HCT116 (cell line): ENCODE measurements around the gene WWOX. TPM values are rescaled to one million over a fixed set of nuclear protein-coding genes. Genes with fewer than 3 reads are reported as not detected.

Experiments
- ATAC-seq: fragments of 200-7000 bp; cut with Tn5 transposase; 2 replicates; pipeline ENCODE4 v1.9.1; 2020; ENCODE audit warnings: mild to moderate bottlenecking, moderate library complexity
- BruUV-seq: library from RNA; stranded (reverse); fragments of 400-500 nt; replicated peaks from 2 replicates; lab custom pipeline; 2021; lab: Mats Ljungman, UMichigan
- CTCF ChIA-PET: fragments of 300-600 bp; sonication (Branson Sonifier 250); formaldehyde crosslinking; loops from one replicate; lab custom pipeline; 2021; ENCODE audit warnings: antibody characterized with exemption; lab: Charles Lee
- POLR2A ChIA-PET: fragments of 300-600, 350-600 bp; sonication (Branson Sonifier 250); formaldehyde crosslinking; loops from one replicate; lab custom pipeline; 2021; ENCODE audit warnings: antibody characterized with exemption; lab: Charles Lee
- RAD21 ChIA-PET, 2 experiments: fragments of 300-600 bp; sonication (Branson Sonifier 250); formaldehyde crosslinking; loops; one replicate each; lab custom pipeline; 2023; ENCODE audit warnings: low total read pairs in 2 of 2; ENCODE audit not compliant: uncharacterized antibody in 2 of 2, unreplicated experiment in 2 of 2, low non-redundant PET in 1 of 2; lab: Charles Lee
- DNase-seq: peaks from one replicate; pipeline ENCODE4 v3.0.0-alpha.2; 2010; ENCODE audit warnings: low read depth, low spot score
- H2AFZ ChIP-seq: fragments of 200-600 bp; shearing (Covaris generic), sonication (generic); 2 replicates; pipeline ENCODE4 v1.6.1; 2017; ENCODE audit warnings: low read depth, mixed run types, mixed read lengths, antibody characterized with exemption, low read length; ENCODE audit not compliant: poor library complexity, severe bottlenecking
- H3K27ac ChIP-seq: 2 replicates; pipeline ENCODE4 v1.5.1; 2012; ENCODE audit warnings: low read depth, low read length
- H3K27me3 ChIP-seq: fragments of 200-600 bp; sonication (generic); 2 replicates; pipeline ENCODE4 v1.6.1; 2016; ENCODE audit warnings: mixed run types, low read length, mixed read lengths; ENCODE audit not compliant: insufficient read depth
- H3K36me3 ChIP-seq, 2 experiments: fragments of 200-500 bp in 1 of 2; fragments of 200-600 bp in 1 of 2; sonication (Bioruptor generic) in 1 of 2; sonication (generic) in 1 of 2; 2 replicates each; pipeline versions ENCODE4 v1.5.1 to v1.6.1; 2014 to 2016; ENCODE audit warnings: low read length in 2 of 2, inconsistent platforms in 1 of 2, mixed read lengths in 1 of 2, mixed run types in 1 of 2; ENCODE audit not compliant: insufficient read depth in 2 of 2, control insufficient read depth in 1 of 2
- H3K4me1 ChIP-seq, 2 experiments: fragments of 200-600 bp in 1 of 2; sonication (generic) in 1 of 2; 2 replicates each; pipeline versions ENCODE4 v1.5.1 to v1.6.1; 2012 to 2017; ENCODE audit warnings: low read length in 2 of 2, inconsistent platforms in 1 of 2, mild to moderate bottlenecking in 1 of 2, mixed read lengths in 1 of 2, mixed run types in 1 of 2, moderate library complexity in 1 of 2; ENCODE audit not compliant: insufficient read depth in 2 of 2, control insufficient read depth in 1 of 2
- H3K4me2 ChIP-seq: fragments of 200-600 bp; sonication (generic); 2 replicates; pipeline ENCODE4 v1.6.1; 2017; ENCODE audit warnings: mixed run types, low read length, mixed read lengths
- H3K4me3 ChIP-seq, 2 experiments: fragments of 200-600 bp in 1 of 2; sonication (generic) in 1 of 2; replicated peaks in 1 of 2; 2 replicates each; pipeline ENCODE4 v1.5.1; 2011 to 2016; ENCODE audit warnings: low read length in 2 of 2, control low read depth in 1 of 2, low read depth in 1 of 2, mild to moderate bottlenecking in 1 of 2, mixed read lengths in 1 of 2, mixed run types in 1 of 2
- H3K79me2 ChIP-seq: fragments of 200-600 bp; sonication (generic); 2 replicates; pipeline ENCODE4 v1.6.1; 2017; ENCODE audit warnings: mild to moderate bottlenecking, mixed run types, low read length, moderate library complexity, mixed read lengths; ENCODE audit not compliant: insufficient read depth
- H3K9ac ChIP-seq: fragments of 200-600 bp; sonication (generic); 2 replicates; pipeline ENCODE4 v1.6.1; 2016; ENCODE audit warnings: low read length, mixed read lengths
- H3K9me2 ChIP-seq: fragments of 200-600 bp; sonication (generic), shearing (Covaris generic); 2 replicates; pipeline ENCODE4 v1.6.1; 2017; ENCODE audit warnings: mixed run types, mild to moderate bottlenecking, moderate library complexity; ENCODE audit not compliant: insufficient read depth
- H3K9me3 ChIP-seq, 2 experiments: fragments of 200-500 bp in 1 of 2; fragments of 200-600 bp in 1 of 2; sonication (Bioruptor generic) in 1 of 2; sonication (generic) in 1 of 2; 2 replicates each; pipeline ENCODE4 v1.6.1; 2014 to 2017; ENCODE audit warnings: low read length in 2 of 2, mixed read lengths in 2 of 2, inconsistent platforms in 1 of 2, low read depth in 1 of 2, mild to moderate bottlenecking in 1 of 2, mixed run types in 1 of 2, moderate library complexity in 1 of 2; ENCODE audit not compliant: control insufficient read depth in 1 of 2, insufficient read depth in 1 of 2
- H4K20me1 ChIP-seq: fragments of 200-600 bp; sonication (generic), shearing (Covaris generic); 2 replicates; pipeline ENCODE4 v1.6.1; 2017; ENCODE audit warnings: mixed run types, mild to moderate bottlenecking, moderate library complexity; ENCODE audit not compliant: insufficient read depth
- CTCF ChIP-seq, 3 experiments: fragments of 200-600 bp in 1 of 3; sonication (generic) in 1 of 3; IDR thresholded peaks in 2 of 3; conservative IDR thresholded peaks in 1 of 3; 2 replicates each; pipeline ENCODE4 v1.5.1; 2012 to 2017; ENCODE audit warnings: low read depth in 2 of 3, low read length in 2 of 3, antibody characterized with exemption in 1 of 3, borderline replicate concordance in 1 of 3, control low read depth in 1 of 3, mild to moderate bottlenecking in 1 of 3, mixed read lengths in 1 of 3, mixed run types in 1 of 3, moderate library complexity in 1 of 3; ENCODE audit not compliant: insufficient read depth in 1 of 3
- EGR1 ChIP-seq: IDR thresholded peaks from 2 replicates; pipeline ENCODE4 v1.6.1; 2012; ENCODE audit warnings: low read depth
- ELF1 ChIP-seq: IDR thresholded peaks from 2 replicates; pipeline ENCODE4 v1.6.1; 2012; ENCODE audit warnings: low read depth, borderline replicate concordance
- EZH2 ChIP-seq: fragments of 200-600 bp; sonication (generic); IDR thresholded peaks from 2 replicates; pipeline ENCODE4 v1.6.1; 2017; ENCODE audit warnings: antibody characterized with exemption, mixed run types
- EZH2phosphoT487 ChIP-seq: fragments of 200-600 bp; IDR thresholded peaks from 2 replicates; pipeline ENCODE4 v1.6.1; 2018; ENCODE audit warnings: antibody characterized with exemption, borderline replicate concordance
- FOSL1 ChIP-seq: IDR thresholded peaks from 2 replicates; pipeline ENCODE4 v1.6.1; 2012; ENCODE audit warnings: low read depth
- MAX ChIP-seq: IDR thresholded peaks from 2 replicates; pipeline ENCODE4 v1.6.1; 2012
- RAD21 ChIP-seq: IDR thresholded peaks from 2 replicates; pipeline ENCODE4 v1.6.1; 2012; ENCODE audit warnings: low read depth, mild to moderate bottlenecking
- REST ChIP-seq: IDR thresholded peaks from 2 replicates; pipeline ENCODE4 v1.6.1; 2012; ENCODE audit warnings: low read depth
- SIN3A ChIP-seq: IDR thresholded peaks from 2 replicates; pipeline ENCODE4 v1.6.1; 2012; ENCODE audit warnings: low read depth
- SRF ChIP-seq: IDR thresholded peaks from 2 replicates; pipeline ENCODE4 v1.6.1; 2012; ENCODE audit warnings: low read depth
- ZFX ChIP-seq: fragments of 450-650 bp; IDR thresholded peaks from 2 replicates; pipeline ENCODE4 v1.6.1; 2017
- intact Hi-C: fragments of 100-400 bp; cut with micrococcal nuclease; formaldehyde crosslinking; loops from 2 replicates; pipeline ENCODE4 v1.10.0; 2022
- total RNA-seq: library from RNA; stranded (reverse); gene quantifications from one replicate; pipeline ENCODE4 v1.2.1, GENCODE V29; 2021; ENCODE audit not compliant: unreplicated experiment

The WWOX gene
- total RNA-seq, 1 experiment from 2014 or later = 13.7 TPM

GRCh38 chr16:78118469-78119025, 19.1 kb downstream of the WWOX start:
- POLR2A ChIA-PET = no interaction called here
- Histone ChIP-seq H3K9me2 (no peaks in the 10 kb centered on the region), H3K27ac (no peak overlapping the region), H3K4me1 (no peaks in the 10 kb centered on the region; a peak in 1 of 4 replicates), H3K36me3 (peaks cover 0 to 2% of the 10 kb centered on the region in 2 experiments; a peak in 1 of 4 replicates), H2AFZ (no peak overlapping the region), H3K79me2 (no peaks in the 10 kb centered on the region), H3K27me3 (no peaks in the 10 kb centered on the region), H3K4me2 (no peak overlapping the region), H3K9ac (no peak overlapping the region), H4K20me1 (no peaks in the 10 kb centered on the region), H3K4me3 (no peak overlapping the region), H3K9me3 (no peaks in the 10 kb centered on the region)
- ATAC-seq = no peak
- no peak for TF ChIP-seq ELF1
- no peak for TF ChIP-seq SIN3A
- no peak for TF ChIP-seq EZH2phosphoT487
- RAD21 ChIA-PET = no interaction called here
- no peak for DNase-seq
- CTCF ChIA-PET = no interaction called here
- BruUV-seq = no TSS peak
- intact Hi-C loops = no loop called here

- CTCF ChIA-PET = no interaction called here
- no peak overlapping the region for H3K4me3 ChIP-seq
- H3K27ac ChIP-seq = no peak overlapping the region
These were observed 23.4 kb downstream of the WWOX start for GRCh38 chr16:78122774-78123315.

More at GRCh38 chr16:78122774-78123315, 23.4 kb downstream of the WWOX start:
- intact Hi-C loops = loop anchor here (1.0 kb wide), 1 partner anchor 112 kb away; no protein-coding TSS in a partner anchor
- Histone ChIP-seq H3K36me3 (no peaks in the 10 kb centered on the region), H3K79me2 (no peaks in the 10 kb centered on the region), H3K27me3 (no peaks in the 10 kb centered on the region), H3K4me1 (peaks cover 0 to 2% of the 10 kb centered on the region in 2 experiments; a peak in 1 of 4 replicates), H3K9me3 (no peaks in the 10 kb centered on the region), H3K9me2 (no peaks in the 10 kb centered on the region), H3K4me2 (no peak overlapping the region), H4K20me1 (0 out of 2 replicates have a peak, but pooled peaks cover 4% of the 10 kb centered on the region), H3K9ac (no peak overlapping the region), H2AFZ (no peak overlapping the region)
- peak; percentile 76 for ATAC-seq
- POLR2A ChIA-PET = no interaction called here
- DNase-seq = peak; percentile 22
- TF ChIP-seq REST (no peak), EZH2 (no peak), EZH2phosphoT487 (no peak), FOSL1 (no peak), ZFX (no peak), EGR1 (no peak), MAX (no peak), CTCF (IDR thresholded peaks at IDR 0.05 in 2 of 3, conservative IDR thresholded peaks at IDR 0.05 in 1 of 3; ENCODE audit: borderline replicate concordance in 1 of 3, insufficient read depth in 1 of 3, low read depth in 2 of 3, low read length in 2 of 3) (peak; percentile 24 to 48 (median 33); a peak in 4 of 6 replicates), SRF (no peak), RAD21 (peak; percentile 58)
- no TSS peak for BruUV-seq
- RAD21 ChIA-PET = no interaction called here
